H1 (cell line): Measurements from ENCODE around the gene SEMA7A. TPM values are rescaled to one million over a fixed set of nuclear protein-coding genes. Genes with fewer than 3 reads are reported as not detected.

Experiments
- ATF2 ChIP-seq: IDR thresholded peaks from 2 replicates; pipeline ENCODE4 v1.6.1; 2012; ENCODE audit warnings: low read length, inconsistent platforms
- polyA plus RNA-seq, 7 experiments: library from polyadenylated mRNA; depleted of rRNA in 3 of 7; stranded (reverse) in 5 of 7; unstranded in 2 of 7; fragments of >200 nt in 5 of 7; fragments of 200-250 nt in 2 of 7; gene quantifications; 1 replicate in 5 of 7; 2 replicates in 1 of 7; 4 replicates in 1 of 7; pipeline versions ENCODE4 v1.2.1 to v1.2.3, GENCODE V29; 2011 to 2013; ENCODE audit warnings: missing spikeins in 2 of 7, mixed read lengths in 2 of 7
- total RNA-seq: library from RNA; stranded (reverse); fragmentation: NEBNext Ultra II Directional; extraction: Animal tissue kit (Norgen Biotek cat#: 25700); gene quantifications from 2 replicates; pipeline ENCODE4 v1.2.1, GENCODE V29; 2021

SEMA7A gene
- total and polyA plus RNA-seq, 2 of the 8 experiments (the other 6 are each of a cell fraction or from before 2014, with no cell fraction given): 10.7 to 15.0 TPM

GRCh38 chr15:74373056-74373650 is 60.6 kb downstream of the SEMA7A start (continued):
- no peak for TF ChIP-seq ATF2
